DND-41 (cell line): Measurements from ENCODE around the gene PNMA1.

ENCODE experiments used
- EZH2 ChIP-seq: IDR thresholded peaks from 3 replicates; pipeline ENCODE4 v1.6.1; 2012; ENCODE audit warnings: borderline replicate concordance, low read depth, mild to moderate bottlenecking, moderate library complexity, low read length, inconsistent platforms; ENCODE audit not compliant: severe bottlenecking
- TF ChIP-seq, protein P1 (sequence below): IDR thresholded peaks from 2 replicates; pipeline ENCODE4 v1.5.1; 2012; ENCODE audit warnings: borderline replicate concordance, low read length, moderate library complexity, mild to moderate bottlenecking; ENCODE audit not compliant: poor library complexity, severe bottlenecking; ENCODE audit errors: extremely low read depth

DNA sequence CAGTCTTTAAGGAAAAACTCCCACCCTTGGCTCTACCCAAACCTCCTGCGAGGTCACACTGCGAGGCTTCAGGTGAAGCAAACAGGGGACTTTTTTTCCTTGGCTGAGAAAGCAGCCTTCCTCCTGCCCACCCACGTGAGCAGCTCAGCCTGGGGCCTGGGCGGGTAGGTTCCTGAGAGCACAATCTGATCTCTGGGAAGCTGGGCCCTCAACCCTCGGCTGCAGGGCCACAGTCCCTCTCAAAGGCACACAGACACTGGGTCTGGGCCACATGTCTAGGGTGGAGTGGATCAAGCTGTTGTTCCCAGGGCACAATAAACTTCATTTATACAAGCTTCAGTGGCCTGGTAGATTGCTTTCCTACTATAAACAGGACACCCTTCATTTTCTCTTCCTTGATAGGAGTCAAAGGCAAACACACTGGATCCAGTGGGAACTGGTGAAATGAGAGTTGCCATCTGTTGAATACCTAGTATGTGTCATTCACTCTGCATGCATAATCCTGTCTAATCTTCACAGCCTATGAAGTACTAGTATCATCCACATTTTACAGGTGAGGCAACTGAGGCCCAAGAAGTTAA lies 41.3 kb upstream of the PNMA1 start:
- TF ChIP-seq, protein P1, sequence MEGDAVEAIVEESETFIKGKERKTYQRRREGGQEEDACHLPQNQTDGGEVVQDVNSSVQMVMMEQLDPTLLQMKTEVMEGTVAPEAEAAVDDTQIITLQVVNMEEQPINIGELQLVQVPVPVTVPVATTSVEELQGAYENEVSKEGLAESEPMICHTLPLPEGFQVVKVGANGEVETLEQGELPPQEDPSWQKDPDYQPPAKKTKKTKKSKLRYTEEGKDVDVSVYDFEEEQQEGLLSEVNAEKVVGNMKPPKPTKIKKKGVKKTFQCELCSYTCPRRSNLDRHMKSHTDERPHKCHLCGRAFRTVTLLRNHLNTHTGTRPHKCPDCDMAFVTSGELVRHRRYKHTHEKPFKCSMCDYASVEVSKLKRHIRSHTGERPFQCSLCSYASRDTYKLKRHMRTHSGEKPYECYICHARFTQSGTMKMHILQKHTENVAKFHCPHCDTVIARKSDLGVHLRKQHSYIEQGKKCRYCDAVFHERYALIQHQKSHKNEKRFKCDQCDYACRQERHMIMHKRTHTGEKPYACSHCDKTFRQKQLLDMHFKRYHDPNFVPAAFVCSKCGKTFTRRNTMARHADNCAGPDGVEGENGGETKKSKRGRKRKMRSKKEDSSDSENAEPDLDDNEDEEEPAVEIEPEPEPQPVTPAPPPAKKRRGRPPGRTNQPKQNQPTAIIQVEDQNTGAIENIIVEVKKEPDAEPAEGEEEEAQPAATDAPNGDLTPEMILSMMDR: no peak
- TF ChIP-seq EZH2: no peak
